Right hindlimb (tissue), 1 donor: Measurements from ENCODE around the gene RPL34.

ENCODE experiments used
- DNase-seq: peaks from one replicate; pipeline ENCODE4 v3.0.0-alpha.2; 2018

Gene RPL34

GRCh38 chr4:108624263-108625056, 4.1 kb downstream of the RPL34 start:
- DNase-seq, result no peak

DNA sequence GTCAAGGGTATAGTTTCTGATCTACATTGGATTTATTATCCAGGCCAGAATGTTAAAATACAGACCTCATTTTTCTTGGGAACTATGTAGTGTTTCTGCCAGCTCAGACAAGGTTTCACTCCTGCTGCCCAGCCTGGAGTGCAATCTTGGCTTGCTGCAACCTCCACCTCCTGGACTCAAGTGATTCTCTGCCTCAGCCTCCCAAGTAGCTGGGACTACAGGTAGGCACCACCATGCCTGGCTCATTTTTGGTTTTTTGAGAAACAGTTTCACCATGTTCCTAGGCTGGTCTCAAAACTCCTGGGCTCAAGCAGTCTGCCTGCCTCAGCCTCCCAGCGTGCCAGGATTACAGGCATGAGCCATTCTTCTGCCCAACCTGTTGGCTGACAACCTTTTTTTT, 5.7 kb downstream of the RPL34 start:
- DNase-seq, result no peak

DNA sequence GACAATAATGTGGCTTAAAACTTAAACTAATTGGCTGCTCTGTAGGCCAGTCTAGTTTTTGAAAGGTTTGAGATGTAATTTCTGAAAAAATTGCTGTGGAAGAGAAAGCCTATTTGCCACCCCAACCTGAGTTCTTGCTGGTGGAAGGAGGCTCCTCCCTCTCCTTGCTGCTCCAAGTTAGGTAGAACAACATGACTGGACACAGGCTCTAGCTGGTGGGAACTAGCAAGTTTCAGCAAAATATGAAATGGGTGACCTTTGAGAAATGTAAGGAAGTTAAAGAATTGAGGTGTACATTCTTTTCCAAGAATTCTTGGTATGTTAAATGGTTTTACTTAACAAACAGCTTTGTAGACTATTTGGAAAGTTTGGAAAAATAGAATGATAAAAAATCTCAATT, 8.0 kb downstream of the RPL34 start:
- no peak for DNase-seq

- DNase-seq, result no peak
Measured at GRCh38 chr4:108635070-108635655, 14.8 kb downstream of the RPL34 start.

GRCh38 chr4:108636246-108636645, 15.9 kb downstream of the RPL34 start:
- DNase-seq, result no peak

- DNase-seq, result no peak
Measured at GRCh38 chr4:108637856-108638255, 17.5 kb downstream of the RPL34 start.

GRCh38 chr4:108644237-108644636, 23.9 kb downstream of the RPL34 start:
- no peak for DNase-seq

GRCh38 chr4:108646706-108647105, 26.3 kb downstream of the RPL34 start:
- no peak for DNase-seq

- no peak for DNase-seq
Measured at GRCh38 chr4:108649863-108650211, 29.5 kb downstream of the RPL34 start.

- peak; percentile 93 for DNase-seq
Measured at GRCh38 chr4:108650212-108651013, 30.0 kb downstream of the RPL34 start, which contains the start of gene OSTC. Gene OSTC, plus strand, starts transcription at chr4:108650599. Its CDS starts 57 bp downstream, at chr4:108650656.

GRCh38 chr4:108651014-108651791, 30.8 kb downstream of the RPL34 start:
- DNase-seq, result no peak

- no peak for DNase-seq
Measured at GRCh38 chr4:108662629-108663028, 42.3 kb downstream of the RPL34 start.

- DNase-seq, result no peak
Measured at GRCh38 chr4:108674356-108674977, 54.1 kb downstream of the RPL34 start.
